ENCODE data around the gene NRN1L.
A peak's percentile ranks its signal among the peaks of the same experiment; 100 is the strongest.
"Not testable (repeated sequence)": the region's sequence is repeated elsewhere in the genome, so short reads cannot be mapped to it uniquely, and the experiment has no call there.

The NRN1L gene

GRCh38 chr16:67861877-67862276 lies 22.8 kb upstream of the NRN1L start:
- no peak for DNase-seq

- no peak for DNase-seq
Observed at GRCh38 chr16:67862623-67863583, 21.8 kb upstream of the NRN1L start.

DNA sequence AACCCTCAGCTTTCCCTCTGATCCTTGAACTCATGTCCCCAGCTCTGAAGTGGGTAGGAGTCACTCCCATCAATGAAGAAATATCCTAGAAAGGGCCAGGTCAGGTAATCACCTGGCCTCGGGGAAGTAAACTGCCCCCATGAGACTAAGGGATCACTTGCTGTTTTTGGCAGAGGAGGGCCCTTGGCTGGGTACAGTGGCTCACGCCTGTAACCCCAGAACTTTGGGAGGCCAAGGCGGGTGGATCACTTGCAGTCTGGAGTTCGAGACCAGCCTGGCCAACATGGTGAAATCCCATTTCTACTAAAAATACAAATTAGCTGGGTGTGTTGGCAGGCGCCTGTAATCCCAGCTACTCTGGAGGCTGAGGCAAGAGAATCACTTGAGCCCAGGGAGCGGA lies 20.6 kb upstream of the NRN1L start:
- not testable (repeated sequence) for DNase-seq

DNA sequence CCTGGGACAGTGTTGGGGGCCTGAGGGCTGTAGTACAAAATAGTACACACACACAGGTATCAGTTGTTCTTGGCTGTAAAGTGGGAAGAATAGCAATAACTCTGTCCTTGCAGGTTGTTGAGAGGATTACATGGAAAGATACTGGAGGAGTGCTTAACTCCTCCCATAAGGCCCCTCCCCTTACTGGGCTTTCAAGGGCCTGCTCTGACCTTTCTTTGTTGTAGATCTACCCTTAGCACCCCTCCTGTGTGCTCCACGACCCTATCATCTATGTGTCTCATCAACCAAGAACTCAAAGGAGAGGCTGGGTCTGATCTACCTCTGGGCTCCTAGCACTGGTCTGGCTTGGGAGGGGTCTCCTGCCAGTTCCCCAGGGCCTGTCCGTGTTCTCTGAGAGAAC lies 20.1 kb upstream of the NRN1L start:
- DNase-seq, result no peak

- DNase-seq, result no peak
Observed at GRCh38 chr16:67865318-67865717, 19.4 kb upstream of the NRN1L start.

GRCh38 chr16:67868290-67868689 lies 16.4 kb upstream of the NRN1L start:
- DNase-seq, result no peak

DNA sequence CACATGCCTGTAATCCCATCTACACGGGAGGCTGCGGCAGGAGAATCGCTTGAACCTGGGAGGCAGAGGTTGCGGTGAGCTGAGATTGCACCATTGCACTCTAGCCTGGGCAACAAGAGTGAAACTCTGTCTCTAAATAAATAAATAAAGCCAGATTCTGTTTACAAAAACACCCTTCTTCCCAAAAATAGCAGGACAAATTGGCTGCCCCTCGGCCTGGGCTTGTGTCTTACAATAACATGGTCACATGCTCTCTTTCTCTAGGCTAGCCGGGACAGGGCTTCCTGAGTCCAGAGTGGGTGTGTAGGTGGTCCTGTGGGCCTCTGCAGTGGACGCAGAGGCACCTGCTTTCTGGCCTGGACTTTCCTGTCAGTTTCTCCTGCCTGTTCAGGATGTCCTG lies 15.0 kb upstream of the NRN1L start:
- DNase-seq, result no peak

- DNase-seq, result no peak
Observed at GRCh38 chr16:67871256-67871655, 13.4 kb upstream of the NRN1L start.

- DNase-seq, result no peak
Observed at GRCh38 chr16:67872131-67872630, 12.5 kb upstream of the NRN1L start.

DNA sequence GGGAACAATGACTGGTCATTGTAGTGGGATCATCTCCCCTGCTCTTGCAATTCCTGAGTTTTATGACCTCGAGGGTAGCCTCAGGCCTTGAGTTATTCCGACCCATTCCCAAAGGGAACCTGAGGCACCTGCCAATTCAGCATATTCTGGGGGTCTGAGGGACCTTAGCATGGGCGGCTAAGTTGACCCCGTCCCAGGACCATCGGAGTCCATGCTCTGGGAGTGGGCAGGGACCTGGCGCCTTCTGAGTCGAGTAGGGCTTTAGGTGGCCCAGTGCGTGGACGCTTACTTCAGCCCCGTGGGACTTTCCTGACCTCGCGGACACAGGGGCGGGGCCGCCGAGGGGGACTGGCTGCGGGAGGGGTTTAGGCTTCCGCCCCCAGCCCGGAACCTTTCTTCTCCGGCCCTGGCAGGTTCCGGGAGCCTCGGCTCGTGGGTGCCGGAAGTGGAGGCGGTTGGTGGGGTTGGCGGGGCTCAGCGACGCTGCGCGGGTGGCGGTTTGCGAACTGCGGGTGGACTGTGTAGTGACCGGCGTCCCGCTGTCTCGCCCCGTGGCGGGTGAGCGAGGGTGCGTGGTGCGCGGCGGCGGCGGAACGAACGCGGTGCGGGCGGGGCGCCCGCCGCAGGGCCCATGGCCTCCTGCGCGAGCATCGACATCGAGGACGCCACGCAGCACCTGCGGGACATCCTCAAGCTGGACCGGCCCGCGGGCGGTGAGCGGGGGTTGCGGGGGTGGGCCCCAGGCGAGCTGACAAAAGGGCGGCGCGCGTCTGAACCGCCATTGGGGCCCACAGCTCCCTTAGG lies 11.9 kb upstream of the NRN1L start, which contains the start of gene EDC4:
TSS of gene EDC4 (plus strand) at position 422 of the 804 bp plus-strand sequence. CDS start at position 632, 210 bp downstream.
- DNase-seq, result peak in 1 of 2 experiments; percentile 11

DNA sequence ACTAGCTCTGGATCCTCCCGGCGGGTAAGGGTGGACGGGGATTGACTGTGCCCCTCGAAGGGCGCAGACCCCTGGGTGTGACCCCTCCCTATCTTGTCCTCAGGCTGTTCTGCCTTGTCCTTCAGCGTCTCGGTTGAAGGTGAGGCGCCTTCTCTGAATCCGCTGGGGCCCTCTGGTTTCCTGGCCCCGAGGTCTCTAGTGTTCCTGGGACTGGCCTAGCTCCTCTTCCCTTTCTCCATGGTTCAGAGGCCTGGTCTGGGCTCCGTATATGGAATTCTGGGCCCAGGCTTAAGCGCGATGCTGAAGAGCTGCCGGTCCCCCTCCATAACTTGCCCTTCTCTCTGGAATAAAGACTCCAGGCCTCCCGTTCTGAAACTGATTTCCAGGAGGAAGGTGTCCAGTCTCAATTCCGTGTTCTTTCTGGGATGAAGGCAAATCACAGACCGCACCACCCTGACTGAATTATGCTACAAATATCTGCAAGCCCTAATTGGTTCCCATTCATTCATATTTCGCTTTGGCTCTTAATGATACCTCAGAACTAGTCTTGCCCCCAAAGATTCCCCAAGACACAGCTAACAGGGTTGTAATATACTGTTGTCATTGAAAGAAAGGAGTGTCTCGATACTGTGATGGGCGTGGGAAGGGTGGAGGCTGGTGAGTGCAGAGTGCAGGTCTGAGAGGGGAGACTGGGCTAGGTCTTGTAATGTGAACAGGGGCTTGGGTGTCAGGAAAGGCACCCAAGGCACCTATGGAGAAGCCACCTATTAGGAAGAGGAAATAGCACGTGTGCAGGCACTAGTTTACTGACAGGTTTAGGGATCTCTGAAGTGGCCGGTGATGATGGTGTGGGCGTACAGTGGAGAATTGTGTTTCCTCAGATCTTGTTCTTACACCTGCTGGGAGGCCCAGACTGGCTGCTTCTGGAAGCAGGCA lies 11.0 kb upstream of the NRN1L start:
- no peak for DNase-seq

- no peak for DNase-seq
Observed at GRCh38 chr16:67874372-67874771, 10.3 kb upstream of the NRN1L start.

GRCh38 chr16:67877064-67877463 lies 7.6 kb upstream of the NRN1L start:
- no peak for DNase-seq

GRCh38 chr16:67878232-67878631 lies 6.5 kb upstream of the NRN1L start:
- DNase-seq, result no peak

- no peak for DNase-seq
Observed at GRCh38 chr16:67878846-67879245, 5.8 kb upstream of the NRN1L start.

DNA sequence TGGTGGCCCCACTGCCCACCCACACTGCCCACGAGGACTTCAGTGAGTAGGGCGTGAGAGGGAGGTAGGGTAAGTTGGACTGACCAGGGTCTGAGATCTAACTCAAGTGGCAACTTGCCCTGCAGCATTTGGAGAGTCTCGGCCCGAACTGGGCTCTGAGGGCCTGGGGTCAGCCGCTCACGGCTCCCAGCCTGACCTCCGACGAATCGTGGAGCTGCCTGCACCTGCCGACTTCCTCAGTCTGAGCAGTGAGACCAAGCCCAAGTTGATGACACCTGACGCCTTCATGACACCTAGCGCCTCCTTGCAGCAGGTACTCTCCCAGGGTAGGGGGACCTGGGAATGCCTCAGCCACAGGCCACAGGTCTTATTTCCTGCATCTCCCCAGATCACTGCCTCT lies 5.2 kb upstream of the NRN1L start:
- DNase-seq, result no peak

DNA sequence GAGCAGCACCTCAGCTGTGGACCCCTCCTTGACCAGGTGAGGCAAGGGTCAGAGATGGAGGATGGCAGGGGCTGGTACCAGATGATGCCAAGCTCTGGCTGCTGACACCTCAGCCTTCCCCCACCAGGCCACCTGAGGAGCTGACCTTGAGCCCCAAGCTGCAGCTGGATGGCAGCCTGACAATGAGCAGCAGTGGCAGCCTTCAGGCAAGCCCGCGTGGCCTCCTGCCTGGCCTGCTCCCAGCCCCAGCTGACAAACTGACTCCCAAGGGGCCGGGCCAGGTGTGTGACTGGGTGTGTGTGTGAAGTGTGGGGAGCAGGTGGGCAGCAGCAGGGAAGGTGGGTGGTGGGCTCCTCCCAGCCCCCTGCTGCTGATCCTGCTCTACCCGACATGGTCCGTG lies 4.7 kb upstream of the NRN1L start:
- DNase-seq, result no peak

DNA sequence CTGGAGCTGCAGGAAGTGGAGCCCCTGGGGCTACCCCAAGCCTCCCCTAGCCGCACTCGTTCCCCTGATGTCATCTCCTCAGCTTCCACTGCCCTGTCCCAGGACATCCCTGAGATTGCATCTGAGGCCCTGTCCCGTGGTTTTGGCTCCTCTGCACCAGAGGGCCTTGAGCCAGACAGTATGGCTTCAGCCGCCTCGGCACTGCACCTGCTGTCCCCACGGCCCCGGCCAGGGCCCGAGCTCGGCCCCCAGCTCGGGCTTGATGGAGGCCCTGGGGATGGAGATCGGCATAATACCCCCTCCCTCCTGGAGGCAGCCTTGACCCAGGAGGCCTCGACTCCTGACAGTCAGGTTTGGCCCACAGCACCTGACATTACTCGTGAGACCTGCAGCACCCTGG lies 4.1 kb upstream of the NRN1L start:
- no peak for DNase-seq

DNA sequence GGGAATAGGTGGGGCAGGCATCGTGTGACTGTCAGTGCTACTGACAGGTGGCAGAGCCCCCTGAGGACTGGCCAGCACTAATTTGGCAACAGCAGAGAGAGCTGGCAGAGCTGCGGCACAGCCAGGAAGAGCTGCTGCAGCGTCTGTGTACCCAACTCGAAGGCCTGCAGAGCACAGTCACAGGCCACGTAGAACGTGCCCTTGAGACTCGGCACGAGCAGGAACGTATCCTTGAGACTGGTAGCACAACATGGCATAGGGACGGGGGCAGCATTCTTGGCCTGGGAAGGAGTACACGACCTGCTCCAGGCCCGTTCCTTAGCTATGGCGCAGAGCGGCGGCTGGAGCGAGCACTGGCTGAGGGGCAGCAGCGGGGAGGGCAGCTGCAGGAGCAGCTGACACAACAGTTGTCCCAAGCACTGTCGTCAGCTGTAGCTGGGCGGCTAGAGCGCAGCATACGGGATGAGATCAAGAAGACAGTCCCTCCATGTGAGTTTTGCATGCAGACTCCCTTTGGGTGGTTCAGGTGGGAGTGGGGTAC lies 3.0 kb upstream of the NRN1L start:
- DNase-seq, result no peak

DNA sequence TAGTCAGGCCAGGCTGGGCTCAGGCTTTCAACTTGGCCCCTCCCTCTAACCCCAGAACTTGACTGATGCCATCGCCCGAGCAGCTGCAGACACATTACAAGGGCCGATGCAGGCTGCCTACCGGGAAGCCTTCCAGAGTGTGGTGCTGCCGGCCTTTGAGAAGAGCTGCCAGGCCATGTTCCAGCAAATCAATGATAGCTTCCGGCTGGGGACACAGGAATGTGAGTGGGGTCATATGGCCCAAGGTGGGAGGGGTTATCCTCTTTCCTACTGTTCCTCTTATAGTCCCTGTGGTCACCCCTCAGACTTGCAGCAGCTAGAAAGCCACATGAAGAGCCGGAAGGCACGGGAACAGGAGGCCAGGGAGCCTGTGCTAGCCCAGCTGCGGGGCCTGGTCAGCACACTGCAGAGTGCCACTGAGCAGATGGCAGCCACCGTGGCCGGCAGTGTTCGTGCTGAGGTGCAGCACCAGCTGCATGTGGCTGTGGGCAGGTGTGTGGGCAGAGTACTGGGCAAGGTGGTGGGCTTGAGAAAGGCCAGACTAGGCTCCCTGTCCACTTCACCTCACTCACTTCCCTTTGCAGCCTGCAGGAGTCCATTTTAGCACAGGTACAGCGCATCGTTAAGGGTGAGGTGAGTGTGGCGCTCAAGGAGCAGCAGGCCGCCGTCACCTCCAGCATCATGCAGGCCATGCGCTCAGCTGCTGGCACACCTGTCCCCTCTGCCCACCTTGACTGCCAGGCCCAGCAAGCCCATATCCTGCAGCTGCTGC lies 2.1 kb upstream of the NRN1L start:
- no peak for DNase-seq

DNA sequence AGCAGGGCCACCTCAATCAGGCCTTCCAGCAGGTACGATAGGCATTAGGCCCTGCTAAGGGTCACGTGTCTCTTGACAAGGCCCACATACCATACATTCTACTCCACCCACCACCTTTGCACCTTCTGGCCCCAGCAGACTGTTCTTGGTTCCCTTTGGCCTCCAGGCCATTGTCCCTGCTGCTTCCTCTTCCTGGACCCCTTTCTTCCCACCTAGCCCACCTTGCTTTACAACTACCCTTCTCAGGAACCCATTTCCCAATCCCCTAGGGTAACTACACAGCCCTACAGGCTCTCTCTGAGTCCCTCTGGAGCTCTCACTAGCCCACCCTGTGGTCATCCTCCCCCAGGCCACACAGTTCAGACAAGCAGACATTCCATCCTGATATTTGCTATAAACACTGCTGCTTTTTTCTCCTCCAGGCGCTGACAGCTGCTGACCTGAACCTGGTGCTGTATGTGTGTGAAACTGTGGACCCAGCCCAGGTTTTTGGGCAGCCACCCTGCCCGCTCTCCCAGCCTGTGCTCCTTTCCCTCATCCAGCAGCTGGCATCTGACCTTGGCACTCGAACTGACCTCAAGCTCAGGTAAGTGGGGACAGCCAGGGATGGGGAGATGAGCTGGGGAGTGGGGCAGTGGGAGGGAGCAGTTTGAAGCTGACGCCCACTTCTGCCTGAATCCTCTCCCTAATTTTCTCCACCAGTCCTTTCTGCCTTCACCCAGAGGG lies 1.4 kb upstream of the NRN1L start:
- DNase-seq, result no peak

Data from NCI-H187 (cell line).